Sigmoid colon (tissue), 7 donors: ENCODE results near the gene DNAJC24. TPM values are rescaled to one million over a fixed set of nuclear protein-coding genes. Genes with fewer than 3 reads are reported as not detected.

Source experiments
- DNase-seq: peaks from one replicate; pipeline ENCODE4 v3.0.0-alpha.2; 2019
- H3K27ac ChIP-seq, 4 donors: fragments of 200-600 bp; sonication (generic); one replicate each; pipeline ENCODE4 v1.5.1; 2016 to 2019; ENCODE audit warnings: mild to moderate bottlenecking in 1 of 4
- H3K27me3 ChIP-seq, 3 donors: fragments of 200-600 bp; sonication (generic); one replicate each; pipeline ENCODE4 v1.5.1; 2019; ENCODE audit warnings: mild to moderate bottlenecking in 1 of 3
- H3K36me3 ChIP-seq, 4 donors: fragments of 200-600 bp; sonication (generic); one replicate each; pipeline ENCODE4 v1.5.1; 2016 to 2019
- H3K4me1 ChIP-seq, 4 donors: fragments of 200-600 bp; sonication (generic); one replicate each; pipeline ENCODE4 v1.5.1; 2017 to 2019
- H3K4me3 ChIP-seq, 4 donors: fragments of 200-600 bp; sonication (generic); one replicate each; pipeline ENCODE4 v1.5.1; 2017 to 2019; ENCODE audit warnings: mild to moderate bottlenecking in 2 of 4, moderate library complexity in 1 of 4
- H3K9me3 ChIP-seq, 4 donors: fragments of 200-600 bp in 3 of 4; sonication (generic) in 3 of 4; one replicate each; pipeline versions ENCODE4 v1.5.1 to v1.6.1; 2013 to 2019
- CTCF ChIP-seq, 4 experiments: fragments of 450-650 bp in 3 of 4; fragments of 200-600 bp in 1 of 4; IDR thresholded peaks; one replicate each; pipeline ENCODE4 v1.5.1; 2016 to 2019; ENCODE audit warnings: antibody characterized with exemption in 4 of 4, mild to moderate bottlenecking in 3 of 4, moderate library complexity in 2 of 4
- EP300 ChIP-seq, 4 donors: sonication (generic); formaldehyde crosslinking; IDR thresholded peaks; one replicate each; pipeline ENCODE4 v1.6.1; 2017; ENCODE audit warnings: antibody characterized with exemption in 4 of 4
- POLR2A ChIP-seq, 2 donors: fragments of 450-650 bp; IDR thresholded peaks; one replicate each; pipeline ENCODE4 v1.6.1; 2016; ENCODE audit warnings: antibody characterized with exemption in 2 of 2, mild to moderate bottlenecking in 2 of 2, moderate library complexity in 2 of 2
- POLR2AphosphoS5 ChIP-seq, 4 donors: sonication (generic); formaldehyde crosslinking; IDR thresholded peaks; one replicate each; pipeline ENCODE4 v1.6.1; 2017; ENCODE audit warnings: antibody characterized with exemption in 4 of 4
- WGBS, 2 donors: extraction: QIAGEN DNeasy Blood & Tissue Kit; methylation state at CpG; one replicate each; pipeline ENCODE4 v1.1.7; 2013; 5-methylcytosine and 5-hydroxymethylcytosine counted together
- intact Hi-C: fragments of 100-400 bp; cut with DNase I; formaldehyde crosslinking; loops from one replicate; pipeline ENCODE4 v1.15.1; 2023
- polyA plus RNA-seq, 3 donors: library from polyadenylated mRNA; stranded (reverse); fragments of 200-250 nt; gene quantifications; one replicate each; pipeline ENCODE4 v1.2.3, GENCODE V29; 2013
- total RNA-seq, 4 donors: library from RNA; depleted of rRNA; stranded (reverse); fragments of >200 nt; gene quantifications; one replicate each; pipeline ENCODE4 v1.1.0, GENCODE V29; 2016
- donor health status: healthy with polysubstance abuse.
- donor health status: Bipolar disorder and iron deficiency.
- donor health status: healthy.

DNAJC24 gene
- total and polyA plus RNA-seq, 7 donors = 4.4 to 24.6 (median 15.8) TPM

GRCh38 chr11:31412946-31413345 lies 43.3 kb downstream of the DNAJC24 start:
- WGBS, 2 donors = 97% methylated on average over 2 of the region's 2 CpGs
- TF ChIP-seq POLR2AphosphoS5 (IDR thresholded peaks at IDR 0.05) (no peak), POLR2A (IDR thresholded peaks at IDR 0.05) (no peak), EP300 (IDR thresholded peaks at IDR 0.05) (no peak), CTCF (IDR thresholded peaks at IDR 0.05) (no peak)
- H3K36me3 ChIP-seq = no peaks in the 10 kb centered on the region
- no peaks in the 10 kb centered on the region for H3K27me3 ChIP-seq
- H3K4me1 ChIP-seq = no peaks in the 10 kb centered on the region
- no peak overlapping the region for H3K27ac ChIP-seq
- DNase-seq = no peak
- no peak overlapping the region for H3K4me3 ChIP-seq
- intact Hi-C loops = no loop called here
- no peaks in the 10 kb centered on the region for H3K9me3 ChIP-seq

- no peaks in the 10 kb centered on the region for H3K4me1 ChIP-seq
- H3K27me3 ChIP-seq = no peaks in the 10 kb centered on the region
- TF ChIP-seq POLR2AphosphoS5 (IDR thresholded peaks at IDR 0.05) = no peak
- no peak for TF ChIP-seq CTCF (IDR thresholded peaks at IDR 0.05)
- no peak for TF ChIP-seq EP300 (IDR thresholded peaks at IDR 0.05)
- no peak for TF ChIP-seq POLR2A (IDR thresholded peaks at IDR 0.05)
- no peaks in the 10 kb centered on the region for H3K36me3 ChIP-seq
- intact Hi-C loops = no loop called here
- no peak for DNase-seq
- H3K4me3 ChIP-seq = no peak overlapping the region
- H3K27ac ChIP-seq = no peak overlapping the region
- 84 to 91% methylated on average over 3 of the region's 3 CpGs for WGBS, 2 donors
- H3K9me3 ChIP-seq = no peaks in the 10 kb centered on the region
Observed at GRCh38 chr11:31414338-31414737, 44.7 kb downstream of the DNAJC24 start.

- no peak overlapping the region for H3K27ac ChIP-seq
- no peaks in the 10 kb centered on the region for H3K36me3 ChIP-seq
- 89 to 91% methylated on average over 4 of the region's 4 CpGs for WGBS, 2 donors
- no peak for DNase-seq
- no peaks in the 10 kb centered on the region for H3K9me3 ChIP-seq
- no peaks in the 10 kb centered on the region for H3K27me3 ChIP-seq
- TF ChIP-seq CTCF (IDR thresholded peaks at IDR 0.05) (no peak), POLR2A (IDR thresholded peaks at IDR 0.05) (no peak), POLR2AphosphoS5 (IDR thresholded peaks at IDR 0.05) (no peak), EP300 (IDR thresholded peaks at IDR 0.05) (no peak)
- no peaks in the 10 kb centered on the region for H3K4me1 ChIP-seq
- intact Hi-C loops = no loop called here
- H3K4me3 ChIP-seq = no peak overlapping the region
Observed at GRCh38 chr11:31415435-31415834, 45.8 kb downstream of the DNAJC24 start.

- Histone ChIP-seq H3K36me3 (no peaks in the 10 kb centered on the region), H3K4me1 (no peaks in the 10 kb centered on the region), H3K4me3 (no peak overlapping the region), H3K27ac (no peak overlapping the region), H3K27me3 (no peaks in the 10 kb centered on the region), H3K9me3 (no peaks in the 10 kb centered on the region)
- WGBS, 2 donors = 97 to 100% methylated on average over 1 of the region's 1 CpG
- no peak for TF ChIP-seq POLR2AphosphoS5 (IDR thresholded peaks at IDR 0.05)
- TF ChIP-seq CTCF (IDR thresholded peaks at IDR 0.05) = no peak
- TF ChIP-seq POLR2A (IDR thresholded peaks at IDR 0.05) = no peak
- TF ChIP-seq EP300 (IDR thresholded peaks at IDR 0.05) = no peak
- intact Hi-C loops = no loop called here
- no peak for DNase-seq
Observed at GRCh38 chr11:31417357-31417756, 47.7 kb downstream of the DNAJC24 start.

GRCh38 chr11:31417816-31418215 lies 48.2 kb downstream of the DNAJC24 start:
- Histone ChIP-seq H3K27ac (no peak overlapping the region), H3K27me3 (no peaks in the 10 kb centered on the region), H3K4me3 (no peak overlapping the region), H3K36me3 (no peaks in the 10 kb centered on the region), H3K4me1 (no peaks in the 10 kb centered on the region), H3K9me3 (no peaks in the 10 kb centered on the region)
- intact Hi-C loops = no loop called here
- 96 to 97% methylated on average over 2 of the region's 2 CpGs for WGBS, 2 donors
- DNase-seq = no peak
- no peak for TF ChIP-seq EP300 (IDR thresholded peaks at IDR 0.05)
- no peak for TF ChIP-seq POLR2A (IDR thresholded peaks at IDR 0.05)
- TF ChIP-seq POLR2AphosphoS5 (IDR thresholded peaks at IDR 0.05) = no peak
- TF ChIP-seq CTCF (IDR thresholded peaks at IDR 0.05) = no peak
